NT2/D1 (cell line): Measurements from ENCODE around the gene RAMP3.

Experiments used
- SUZ12 ChIP-seq: IDR thresholded peaks from 2 replicates; pipeline ENCODE4 v1.6.1; 2011; ENCODE audit not compliant: insufficient read length, insufficient read depth; ENCODE audit errors: extremely low read depth
- YY1 ChIP-seq: IDR thresholded peaks from 2 replicates; pipeline ENCODE4 v1.6.1; 2011; ENCODE audit not compliant: insufficient read length, insufficient read depth

- TF ChIP-seq SUZ12, result no peak
- TF ChIP-seq YY1, result no peak
Measured at GRCh38 chr7:45178241-45179225, 20.9 kb downstream of the RAMP3 start.
